HepG2 (cell line): ENCODE measurements around the gene SMAP2. TPM values are rescaled to one million over a fixed set of nuclear protein-coding genes. Genes with fewer than 3 reads are reported as not detected.
A peak's percentile ranks its signal among the peaks of the same experiment; 100 is the strongest.

Source experiments
- ATAC-seq: fragments of 200-7000 bp; cut with Tn5 transposase; 3 replicates; pipeline ENCODE4 v1.9.1; 2020; ENCODE audit warnings: mild to moderate bottlenecking, moderate library complexity
- BruUV-seq: library from RNA; stranded (reverse); fragments of 400-500 nt; replicated peaks from 2 replicates; lab custom pipeline; 2021; lab: Mats Ljungman, UMichigan
- CTCF ChIA-PET: fragments of 300-600 bp; formaldehyde crosslinking; extraction: SDS; loops from one replicate; lab custom pipeline; 2021; ENCODE audit warnings: low total read pairs, inconsistent platforms, low intra/inter-chr PET ratio; lab: Yijun Ruan, JAX
- POLR2A ChIA-PET: fragments of 350-600 bp; sonication (Branson Sonifier 250); formaldehyde crosslinking; loops from one replicate; lab custom pipeline; 2020; ENCODE audit warnings: antibody characterized with exemption, inconsistent platforms; lab: Yijun Ruan, JAX
- DNase-seq: peaks from one replicate; pipeline ENCODE4 v3.0.0-alpha.2; 2015; ENCODE audit warnings: low spot score
- FAIRE-seq: peaks from 3 replicates; lab custom pipeline; 2011; peaks lifted over from hg19 to GRCh38; lab: Jason Lieb, UNC
- H2AFZ ChIP-seq: one replicate; pipeline ENCODE4 v1.6.1; 2011; ENCODE audit warnings: low read length, inconsistent platforms
- H3K27ac ChIP-seq: fragments of 300-600 bp; 3 replicates; pipeline ENCODE4 v1.8.0; 2011; ENCODE audit warnings: mixed run types, mild to moderate bottlenecking, mixed read lengths, low read length, inconsistent platforms; ENCODE audit not compliant: insufficient read depth; ENCODE audit errors: extremely low read length
- H3K27me3 ChIP-seq, 2 experiments: fragments of 200-600 bp in 1 of 2; 2 replicates in 1 of 2; 3 replicates in 1 of 2; pipeline versions ENCODE4 v1.6.0 to v1.8.0; 2011; ENCODE audit warnings: low read length in 2 of 2, mild to moderate bottlenecking in 2 of 2, moderate library complexity in 2 of 2, inconsistent platforms in 1 of 2; ENCODE audit not compliant: insufficient read depth in 2 of 2, control insufficient read depth in 1 of 2
- H3K36me3 ChIP-seq, 2 experiments: fragments of 200-600 bp in 1 of 2; replicated peaks in 1 of 2; 2 replicates in 1 of 2; 3 replicates in 1 of 2; pipeline versions ENCODE4 v1.5.1 to v1.8.0; 2011; ENCODE audit warnings: low read length in 2 of 2, inconsistent platforms in 1 of 2; ENCODE audit not compliant: insufficient read depth in 2 of 2, control insufficient read depth in 1 of 2
- H3K4me1 ChIP-seq: 2 replicates; pipeline ENCODE4 v1.5.1; 2012; ENCODE audit warnings: low read length, inconsistent platforms; ENCODE audit not compliant: insufficient read depth
- H3K4me2 ChIP-seq: 2 replicates; pipeline ENCODE4 v1.6.0; 2011; ENCODE audit warnings: low read depth, low read length, inconsistent platforms
- H3K4me3 ChIP-seq, 3 experiments: fragments of 200-600 bp in 1 of 3; sonication (generic), shearing (Covaris generic) in 1 of 3; replicated peaks in 1 of 3; 2 replicates each; pipeline ENCODE4 v1.5.1; 2011 to 2016; ENCODE audit warnings: low read length in 3 of 3, inconsistent platforms in 2 of 3, low read depth in 2 of 3, mild to moderate bottlenecking in 2 of 3, control low read depth in 1 of 3, mixed read lengths in 1 of 3; ENCODE audit not compliant: insufficient read depth in 1 of 3
- H3K79me2 ChIP-seq: one replicate; pipeline ENCODE4 v1.6.1; 2011; ENCODE audit warnings: low read length, inconsistent platforms; ENCODE audit not compliant: insufficient read depth
- H3K9ac ChIP-seq: 2 replicates; pipeline ENCODE4 v1.6.0; 2011; ENCODE audit warnings: mild to moderate bottlenecking, low read depth, low read length, inconsistent platforms; ENCODE audit not compliant: insufficient read depth
- H3K9me3 ChIP-seq: 2 replicates; pipeline ENCODE4 v1.5.1; 2012; ENCODE audit warnings: mild to moderate bottlenecking, low read length
- H4K20me1 ChIP-seq: 2 replicates; pipeline ENCODE4 v1.6.0; 2011; ENCODE audit warnings: inconsistent platforms, mild to moderate bottlenecking, low read length, moderate library complexity; ENCODE audit not compliant: insufficient read depth
- DR1 ChIP-seq: sonication (generic); formaldehyde crosslinking; IDR thresholded peaks from 2 replicates; pipeline ENCODE4 v1.8.0; 2021; ENCODE audit warnings: mild to moderate bottlenecking, missing genetic modification reagents, inconsistent platforms
- EP300 ChIP-seq, 3 experiments: sonication (generic) in 1 of 3; formaldehyde crosslinking in 1 of 3; IDR thresholded peaks; 2 replicates each; pipeline versions ENCODE4 v1.5.1 to v1.6.1; 2011 to 2020; ENCODE audit warnings: low read depth in 2 of 3, low read length in 2 of 3, borderline replicate concordance in 1 of 3, improper control_type of control experiment in 1 of 3, mild to moderate bottlenecking in 1 of 3, missing genetic modification reagents in 1 of 3, moderate library complexity in 1 of 3
- FOXJ3 ChIP-seq: sonication (generic); formaldehyde crosslinking; IDR thresholded peaks from 2 replicates; pipeline ENCODE4 v1.4.0; 2020; ENCODE audit warnings: missing genetic modification reagents, mild to moderate bottlenecking, borderline replicate concordance
- HNRNPLL ChIP-seq: fragments of 200-400 bp; formaldehyde crosslinking; IDR thresholded peaks from 2 replicates; pipeline ENCODE4 v1.6.1; 2017; ENCODE audit warnings: mild to moderate bottlenecking, low read depth, low read length; ENCODE audit not compliant: poor library complexity, severe bottlenecking
- PTBP1 ChIP-seq: fragments of 200-400 bp; formaldehyde crosslinking; IDR thresholded peaks from 2 replicates; pipeline ENCODE4 v1.6.1; 2018; ENCODE audit warnings: low read length, low read depth; ENCODE audit not compliant: poor library complexity, severe bottlenecking
- RNF2 ChIP-seq: fragments of 450-650 bp; conservative IDR thresholded peaks from 2 replicates; pipeline ENCODE4 v1.6.1; 2016; ENCODE audit warnings: low read depth
- SRF ChIP-seq: IDR thresholded peaks from 2 replicates; pipeline ENCODE4 v1.6.1; 2011; ENCODE audit warnings: mild to moderate bottlenecking, low read depth, low read length, moderate library complexity
- TBP ChIP-seq: sonication (generic); formaldehyde crosslinking; IDR thresholded peaks from 2 replicates; pipeline ENCODE4 v1.5.0; 2020; ENCODE audit warnings: missing genetic modification reagents
- TBX2 ChIP-seq: sonication (generic); formaldehyde crosslinking; IDR thresholded peaks from 2 replicates; pipeline ENCODE4 v1.5.0; 2020; ENCODE audit warnings: missing genetic modification reagents, mild to moderate bottlenecking, borderline replicate concordance
- YY1 ChIP-seq: IDR thresholded peaks from 2 replicates; pipeline ENCODE4 v1.6.1; 2011; ENCODE audit warnings: low read length, low read depth, moderate library complexity, mild to moderate bottlenecking; ENCODE audit not compliant: insufficient read depth, insufficient replicate concordance
- ZNF10 ChIP-seq: sonication (generic); formaldehyde crosslinking; IDR thresholded peaks from 2 replicates; pipeline ENCODE4 v1.4.0; 2020; ENCODE audit warnings: mild to moderate bottlenecking, low read depth, missing genetic modification reagents, borderline replicate concordance
- ZNF296 ChIP-seq: sonication (generic); formaldehyde crosslinking; conservative IDR thresholded peaks from 2 replicates; pipeline ENCODE4 v1.5.0; 2020; ENCODE audit warnings: mild to moderate bottlenecking, missing genetic modification reagents
- ZNF468 ChIP-seq: sonication (generic); formaldehyde crosslinking; IDR thresholded peaks from 2 replicates; pipeline ENCODE4 v1.8.0; 2022; ENCODE audit warnings: mild to moderate bottlenecking, moderate library complexity, missing genetic modification reagents
- ZNF496 ChIP-seq: sonication (generic); formaldehyde crosslinking; IDR thresholded peaks from 2 replicates; pipeline ENCODE4 v1.8.1; 2023; ENCODE audit warnings: mild to moderate bottlenecking, moderate library complexity, missing genetic modification reagents; ENCODE audit not compliant: insufficient replicate concordance
- ZNF703 ChIP-seq: sonication (generic); formaldehyde crosslinking; IDR thresholded peaks from 2 replicates; pipeline ENCODE4 v1.5.1; 2020; ENCODE audit warnings: missing genetic modification reagents, mild to moderate bottlenecking, moderate library complexity, borderline replicate concordance
- WGBS: methylation state at CpG from one replicate; pipeline ENCODE4 v1.1.6; 2017; ENCODE audit warnings: low lambda C conversion rate; 5-methylcytosine and 5-hydroxymethylcytosine counted together
- in situ Hi-C: cut with HindIII; loops from 2 replicates; pipeline ENCODE4 v1.10.0; 2017; ENCODE audit warnings: low pct_unique_long_range_greater_than_20kb; ENCODE audit not compliant: extremely low pct_ligation_motif_present
- intact Hi-C: fragments of 100-400 bp; cut with micrococcal nuclease; formaldehyde crosslinking; loops from one replicate; pipeline ENCODE4 v1.10.0; 2022; ENCODE audit not compliant: unreplicated experiment
- polyA plus RNA-seq, 8 experiments: library from polyadenylated mRNA; depleted of rRNA in 3 of 8; stranded (reverse) in 7 of 8; unstranded in 1 of 8; fragments of >200 nt; fragmentation: Illumina TruSeq in 4 of 8; extraction: Trizol in 4 of 8; gene quantifications; 2 replicates each; pipeline versions ENCODE4 v1.2.1 to v1.2.3, GENCODE V29; 2011 to 2016; ENCODE audit warnings: low read depth in 4 of 8, missing spikeins in 1 of 8, mixed read lengths in 1 of 8; ENCODE audit not compliant: insufficient read depth in 1 of 8
- total RNA-seq, 5 experiments: library from RNA; depleted of rRNA; stranded (reverse); fragments of >200 nt; fragmentation: Illumina TruSeq; extraction: Trizol; gene quantifications; 2 replicates each; pipeline ENCODE4 v1.2.3, GENCODE V29; 2016; ENCODE audit warnings: low read depth in 1 of 5
- TF ChIP-seq, protein P1 (sequence below): sonication (generic); formaldehyde crosslinking; IDR thresholded peaks from 2 replicates; pipeline ENCODE4 v1.9.0; 2021; ENCODE audit warnings: missing genetic modification reagents, borderline replicate concordance
- TF ChIP-seq, protein P2 (sequence below): sonication (generic); formaldehyde crosslinking; IDR thresholded peaks from 2 replicates; pipeline ENCODE4 v1.4.0; 2020; ENCODE audit warnings: missing genetic modification reagents, mild to moderate bottlenecking, borderline replicate concordance

SMAP2 gene
- total and polyA plus RNA-seq, 2 of the 13 experiments (the other 11 are each of a cell fraction or from before 2014, with no cell fraction given), result 19.0 to 22.3 TPM

DNA sequence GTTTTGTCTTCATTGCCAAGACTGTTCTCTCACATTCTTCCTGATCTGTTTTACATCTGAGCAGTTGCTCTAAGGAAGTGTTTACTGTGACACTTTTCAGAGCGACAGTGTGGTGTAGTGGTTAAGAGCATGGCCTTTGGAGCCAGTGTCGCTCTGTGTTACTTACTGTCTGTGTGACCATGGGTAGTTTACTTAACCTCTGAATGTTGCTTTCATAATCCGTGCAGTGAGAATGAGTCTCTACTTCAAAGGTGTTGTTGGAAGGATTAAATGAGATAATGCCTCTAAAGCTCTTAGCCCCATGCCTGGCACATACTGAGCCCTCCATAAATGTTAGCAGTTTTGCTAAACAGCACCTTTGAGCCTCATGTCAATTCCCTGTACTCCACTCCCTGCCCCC is 40.8 kb downstream of the SMAP2 start:
- Histone ChIP-seq H3K4me1 (peaks cover 33% of the 10 kb centered on the region), H4K20me1 (no peaks in the 10 kb centered on the region), H3K36me3 (peaks cover 16 to 62% of the 10 kb centered on the region in 2 experiments), H2AFZ (no peak overlapping the region), H3K9me3 (no peaks in the 10 kb centered on the region), H3K27ac (peak overlapping the region; percentile 54), H3K4me2 (no peak overlapping the region), H3K9ac (no peak overlapping the region), H3K4me3 (no peak overlapping the region), H3K79me2 (no peaks in the 10 kb centered on the region), H3K27me3 (no peaks in the 10 kb centered on the region)
- ChIA-PET CTCF (no interaction called here), POLR2A (no interaction called here)
- peak; percentile 49 for FAIRE-seq
- 37% methylated on average over 3 of the region's 3 CpGs for WGBS
- in situ Hi-C loops (no loop called here), intact Hi-C loops (no loop called here)
- peak; percentile 42; the same call in 2 of the 3 replicates for ATAC-seq
- BruUV-seq, result no TSS peak
- peak; percentile 20 for DNase-seq
- no peak for TF ChIP-seq ZNF496 (CRISPR knock-in tag)
- TF ChIP-seq, protein P1, sequence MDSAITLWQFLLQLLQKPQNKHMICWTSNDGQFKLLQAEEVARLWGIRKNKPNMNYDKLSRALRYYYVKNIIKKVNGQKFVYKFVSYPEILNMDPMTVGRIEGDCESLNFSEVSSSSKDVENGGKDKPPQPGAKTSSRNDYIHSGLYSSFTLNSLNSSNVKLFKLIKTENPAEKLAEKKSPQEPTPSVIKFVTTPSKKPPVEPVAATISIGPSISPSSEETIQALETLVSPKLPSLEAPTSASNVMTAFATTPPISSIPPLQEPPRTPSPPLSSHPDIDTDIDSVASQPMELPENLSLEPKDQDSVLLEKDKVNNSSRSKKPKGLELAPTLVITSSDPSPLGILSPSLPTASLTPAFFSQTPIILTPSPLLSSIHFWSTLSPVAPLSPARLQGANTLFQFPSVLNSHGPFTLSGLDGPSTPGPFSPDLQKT (CRISPR knock-in tag), result no peak
- peak; percentile 31; the same call in 1 of the 2 replicates for TF ChIP-seq FOXJ3 (CRISPR knock-in tag)
- no peak for TF ChIP-seq ZNF703 (CRISPR knock-in tag)
- no peak for TF ChIP-seq ZNF10 (CRISPR knock-in tag)
- no peak for TF ChIP-seq SRF
- no peak for TF ChIP-seq TBP
- TF ChIP-seq ZNF468, result no peak
- peak; percentile 72; the same call in 1 of the 2 replicates for TF ChIP-seq TBX2 (CRISPR knock-in tag)
- TF ChIP-seq, protein P2, sequence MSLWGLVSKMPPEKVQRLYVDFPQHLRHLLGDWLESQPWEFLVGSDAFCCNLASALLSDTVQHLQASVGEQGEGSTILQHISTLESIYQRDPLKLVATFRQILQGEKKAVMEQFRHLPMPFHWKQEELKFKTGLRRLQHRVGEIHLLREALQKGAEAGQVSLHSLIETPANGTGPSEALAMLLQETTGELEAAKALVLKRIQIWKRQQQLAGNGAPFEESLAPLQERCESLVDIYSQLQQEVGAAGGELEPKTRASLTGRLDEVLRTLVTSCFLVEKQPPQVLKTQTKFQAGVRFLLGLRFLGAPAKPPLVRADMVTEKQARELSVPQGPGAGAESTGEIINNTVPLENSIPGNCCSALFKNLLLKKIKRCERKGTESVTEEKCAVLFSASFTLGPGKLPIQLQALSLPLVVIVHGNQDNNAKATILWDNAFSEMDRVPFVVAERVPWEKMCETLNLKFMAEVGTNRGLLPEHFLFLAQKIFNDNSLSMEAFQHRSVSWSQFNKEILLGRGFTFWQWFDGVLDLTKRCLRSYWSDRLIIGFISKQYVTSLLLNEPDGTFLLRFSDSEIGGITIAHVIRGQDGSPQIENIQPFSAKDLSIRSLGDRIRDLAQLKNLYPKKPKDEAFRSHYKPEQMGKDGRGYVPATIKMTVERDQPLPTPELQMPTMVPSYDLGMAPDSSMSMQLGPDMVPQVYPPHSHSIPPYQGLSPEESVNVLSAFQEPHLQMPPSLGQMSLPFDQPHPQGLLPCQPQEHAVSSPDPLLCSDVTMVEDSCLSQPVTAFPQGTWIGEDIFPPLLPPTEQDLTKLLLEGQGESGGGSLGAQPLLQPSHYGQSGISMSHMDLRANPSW, result no peak
- no peak for TF ChIP-seq RNF2
- TF ChIP-seq YY1, result no peak
- TF ChIP-seq HNRNPLL, result no peak
- no peak for TF ChIP-seq ZNF296 (CRISPR knock-in tag)
- no peak for TF ChIP-seq PTBP1
- TF ChIP-seq EP300 (IDR thresholded peaks at IDR 0.05; ENCODE audit: low read depth in 2 of 2, low read length in 2 of 2), result peak in 1 of 2 experiments; percentile 75; a peak in 1 of 4 replicates
- TF ChIP-seq EP300 (CRISPR knock-in tag; IDR thresholded peaks at IDR 0.05; ENCODE audit: borderline replicate concordance), result no peak
- TF ChIP-seq DR1 (CRISPR knock-in tag), result no peak
